M059J (cell line): ENCODE data around the gene ZNF143. TPM values are rescaled to one million over a fixed set of nuclear protein-coding genes. Genes with fewer than 3 reads are reported as not detected.
A peak's percentile ranks its signal among the peaks of the same experiment; 100 is the strongest.
"Not testable (repeated sequence)": the region's sequence is repeated elsewhere in the genome, so short reads cannot be mapped to it uniquely, and the experiment has no call there.

Experiments
- DNase-seq: peaks from one replicate; pipeline ENCODE4 v3.0.0-alpha.2; 2012; ENCODE audit warnings: low read depth
- total RNA-seq: library from RNA; depleted of rRNA; stranded (reverse); fragments of >200 nt; shearing (Covaris generic); gene quantifications from 2 replicates; pipeline ENCODE4 v1.2.3, GENCODE V29; 2014; rRNA removed

The ZNF143 gene
- total RNA-seq: 18.3 and 21.7 TPM in 2 replicates

- DNase-seq: peak; percentile 100
Measured at GRCh38 chr11:9460322-9461062, at the start of gene ZNF143. ZNF143 (plus strand) TSS chr11:9461012; CDS start chr11:9471309, 10,297 bp downstream.

GRCh38 chr11:9428706-9429105 lies 32.1 kb upstream of the ZNF143 start:
- DNase-seq: no peak

- no peak for DNase-seq
Measured at GRCh38 chr11:9438611-9439010, 22.2 kb upstream of the ZNF143 start.

- no peak for DNase-seq
Measured at GRCh38 chr11:9446230-9446629, 14.6 kb upstream of the ZNF143 start.

- no peak for DNase-seq
Measured at GRCh38 chr11:9448576-9449352, 12.0 kb upstream of the ZNF143 start.

- DNase-seq: not testable (repeated sequence)
Measured at GRCh38 chr11:9452023-9452422, 8.8 kb upstream of the ZNF143 start.

- no peak for DNase-seq
Measured at GRCh38 chr11:9455722-9456121, 5.1 kb upstream of the ZNF143 start.

- peak; percentile 61 for DNase-seq
Measured at GRCh38 chr11:9459667-9460321, 1.0 kb upstream of the ZNF143 start.

GRCh38 chr11:9461063-9461759 lies 399 bp downstream of the ZNF143 start:
- peak; percentile 91 for DNase-seq

- DNase-seq: peak; percentile 38
Measured at GRCh38 chr11:9461760-9462134, 935 bp downstream of the ZNF143 start.

GRCh38 chr11:9462172-9462799 lies 1.5 kb downstream of the ZNF143 start:
- peak; percentile 19 for DNase-seq

GRCh38 chr11:9462806-9463537 lies 2.2 kb downstream of the ZNF143 start:
- peak; percentile 58 for DNase-seq

- no peak for DNase-seq
Measured at GRCh38 chr11:9470765-9471164, 10.0 kb downstream of the ZNF143 start.

- no peak for DNase-seq
Measured at GRCh38 chr11:9473408-9473807, 12.6 kb downstream of the ZNF143 start.

GRCh38 chr11:9479899-9480298 lies 19.1 kb downstream of the ZNF143 start:
- DNase-seq: no peak

- peak; percentile 53 for DNase-seq
Measured at GRCh38 chr11:9489080-9489765, 28.4 kb downstream of the ZNF143 start.

GRCh38 chr11:9490376-9490775 lies 29.6 kb downstream of the ZNF143 start:
- no peak for DNase-seq

- DNase-seq: no peak
Measured at GRCh38 chr11:9493492-9493891, 32.7 kb downstream of the ZNF143 start.

- no peak for DNase-seq
Measured at GRCh38 chr11:9494316-9494715, 33.5 kb downstream of the ZNF143 start.
